HFF-Myc (cell line): ENCODE measurements around the gene HEATR3.

Experiments
- DNase-seq: peaks from one replicate; pipeline ENCODE4 v3.0.0-alpha.2; 2011; ENCODE audit warnings: low read depth; ENCODE audit errors: extremely low read depth
- H3K4me3 ChIP-seq: replicated peaks from 2 replicates; pipeline ENCODE4 v1.5.1; 2011; ENCODE audit warnings: low read depth, mild to moderate bottlenecking, control low read depth, low read length
- TF ChIP-seq, protein P1 (sequence below): IDR thresholded peaks from 2 replicates; pipeline ENCODE4 v1.5.1; 2012; ENCODE audit warnings: mild to moderate bottlenecking, low read depth, low read length, control low read depth; ENCODE audit errors: missing control alignments

HEATR3 gene, protein sequence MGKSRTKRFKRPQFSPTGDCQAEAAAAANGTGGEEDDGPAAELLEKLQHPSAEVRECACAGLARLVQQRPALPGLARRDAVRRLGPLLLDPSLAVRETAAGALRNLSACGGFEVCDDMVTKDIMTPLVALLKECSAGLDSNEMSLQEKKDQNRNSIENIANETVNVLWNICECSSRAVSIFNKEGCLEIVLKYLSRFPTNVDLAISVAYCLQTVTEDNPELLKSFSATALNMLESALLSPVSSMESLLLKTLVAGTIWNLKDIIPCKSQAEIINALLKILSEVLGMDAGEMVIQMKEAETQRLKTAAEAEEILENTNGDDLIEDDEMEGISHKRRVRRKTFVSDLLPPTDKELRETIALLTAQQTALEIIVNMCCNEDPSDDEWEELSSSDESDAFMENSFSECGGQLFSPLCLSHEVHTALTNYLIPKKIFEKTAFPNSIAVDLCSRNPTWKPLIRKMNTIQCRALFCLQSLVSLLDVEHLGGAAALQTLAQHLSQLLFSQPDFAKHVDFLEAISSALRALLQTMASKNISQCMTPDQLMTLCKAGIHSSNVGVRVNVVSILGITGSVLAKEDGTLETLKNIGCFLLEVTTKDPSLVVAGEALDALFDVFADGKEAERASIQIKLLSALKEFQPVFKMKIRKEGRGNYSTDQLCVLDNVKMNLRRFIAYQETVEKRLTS

DNA sequence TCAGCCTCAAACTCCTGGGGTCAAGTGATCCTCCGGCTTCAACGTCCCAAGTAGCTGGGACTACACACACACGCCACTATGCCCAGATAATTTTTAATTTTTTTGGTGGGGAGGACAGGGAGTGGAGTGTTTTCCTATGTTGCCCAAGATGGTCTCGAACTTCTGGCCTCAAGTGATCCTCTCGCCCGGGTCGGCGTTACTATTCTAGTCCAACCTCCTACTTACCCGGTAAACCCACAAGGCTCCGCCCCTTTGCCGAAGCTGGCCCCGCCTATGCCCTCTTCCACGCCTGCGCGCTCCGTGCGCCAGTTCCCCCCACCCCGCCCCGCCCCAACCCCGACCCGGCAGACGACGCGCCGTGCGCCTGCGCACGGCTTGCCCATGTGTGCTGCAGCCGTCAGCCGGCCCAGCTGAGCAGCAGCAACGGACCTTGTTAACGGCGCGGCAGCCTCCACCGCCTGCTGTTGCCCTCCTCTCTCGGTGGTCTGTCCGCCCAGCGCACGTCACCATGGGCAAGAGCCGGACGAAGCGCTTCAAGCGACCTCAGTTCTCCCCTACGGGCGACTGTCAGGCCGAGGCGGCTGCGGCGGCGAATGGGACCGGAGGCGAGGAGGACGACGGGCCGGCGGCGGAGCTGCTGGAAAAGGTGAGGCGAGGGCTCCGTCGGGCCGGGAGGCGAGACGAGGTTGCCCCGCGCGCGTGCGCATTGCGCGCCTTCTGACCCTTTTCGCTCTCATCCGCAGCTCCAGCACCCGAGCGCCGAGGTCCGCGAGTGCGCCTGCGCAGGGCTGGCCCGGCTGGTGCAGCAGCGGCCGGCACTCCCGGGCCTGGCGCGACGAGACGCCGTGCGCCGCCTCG is at the start of gene HEATR3:
Gene HEATR3 (plus strand): TSS at position 347 of the 858 bp plus-strand sequence. CDS start 162 bp downstream, at position 509.
- TF ChIP-seq, protein P1, sequence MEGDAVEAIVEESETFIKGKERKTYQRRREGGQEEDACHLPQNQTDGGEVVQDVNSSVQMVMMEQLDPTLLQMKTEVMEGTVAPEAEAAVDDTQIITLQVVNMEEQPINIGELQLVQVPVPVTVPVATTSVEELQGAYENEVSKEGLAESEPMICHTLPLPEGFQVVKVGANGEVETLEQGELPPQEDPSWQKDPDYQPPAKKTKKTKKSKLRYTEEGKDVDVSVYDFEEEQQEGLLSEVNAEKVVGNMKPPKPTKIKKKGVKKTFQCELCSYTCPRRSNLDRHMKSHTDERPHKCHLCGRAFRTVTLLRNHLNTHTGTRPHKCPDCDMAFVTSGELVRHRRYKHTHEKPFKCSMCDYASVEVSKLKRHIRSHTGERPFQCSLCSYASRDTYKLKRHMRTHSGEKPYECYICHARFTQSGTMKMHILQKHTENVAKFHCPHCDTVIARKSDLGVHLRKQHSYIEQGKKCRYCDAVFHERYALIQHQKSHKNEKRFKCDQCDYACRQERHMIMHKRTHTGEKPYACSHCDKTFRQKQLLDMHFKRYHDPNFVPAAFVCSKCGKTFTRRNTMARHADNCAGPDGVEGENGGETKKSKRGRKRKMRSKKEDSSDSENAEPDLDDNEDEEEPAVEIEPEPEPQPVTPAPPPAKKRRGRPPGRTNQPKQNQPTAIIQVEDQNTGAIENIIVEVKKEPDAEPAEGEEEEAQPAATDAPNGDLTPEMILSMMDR: no peak
- DNase-seq: peak; percentile 62
- H3K4me3 ChIP-seq: peak within 1 kb of the TSS; percentile 90

DNA sequence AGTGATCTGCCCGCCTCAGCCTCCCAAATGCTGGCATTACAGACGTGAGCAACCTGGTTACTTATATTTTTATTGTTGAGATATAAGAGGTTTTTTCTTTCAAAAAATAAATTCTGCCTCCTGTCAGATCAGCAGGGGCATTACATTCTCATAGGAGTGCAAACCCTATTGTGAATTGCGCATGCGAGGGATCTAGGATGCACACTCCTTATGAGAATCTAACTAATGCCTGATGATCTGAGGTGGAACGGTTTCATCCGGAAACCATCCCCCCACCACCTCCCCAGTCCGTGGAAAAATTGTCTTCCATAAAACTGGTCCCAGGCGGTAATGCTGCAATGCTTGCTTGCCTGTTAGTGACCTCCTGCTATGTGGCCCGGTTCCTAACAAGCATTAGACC is 48.2 kb upstream of the HEATR3 start:
- DNase-seq: no peak
- TF ChIP-seq, protein P1: no peak
- no peak overlapping the region for H3K4me3 ChIP-seq

DNA sequence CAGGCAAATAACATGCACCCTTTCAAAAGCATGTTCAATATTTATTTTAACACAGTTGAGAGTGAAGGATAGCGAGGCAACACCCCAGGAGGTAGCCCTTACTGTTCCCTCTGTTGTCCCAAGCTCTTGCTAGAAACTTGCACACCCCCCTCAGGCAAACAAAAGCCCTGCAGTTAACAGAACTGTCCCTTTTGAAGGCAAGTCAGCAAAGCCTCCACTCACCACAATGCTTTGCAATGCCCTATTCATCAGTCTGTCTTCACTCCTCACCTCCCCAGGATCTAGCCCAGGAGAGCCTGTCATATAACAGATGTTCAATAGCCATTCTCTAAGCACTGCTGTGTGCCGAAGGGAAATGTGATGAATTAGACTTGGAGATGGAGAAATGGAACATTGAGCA is 44.2 kb upstream of the HEATR3 start:
- no peak for DNase-seq
- TF ChIP-seq, protein P1: no peak

DNA sequence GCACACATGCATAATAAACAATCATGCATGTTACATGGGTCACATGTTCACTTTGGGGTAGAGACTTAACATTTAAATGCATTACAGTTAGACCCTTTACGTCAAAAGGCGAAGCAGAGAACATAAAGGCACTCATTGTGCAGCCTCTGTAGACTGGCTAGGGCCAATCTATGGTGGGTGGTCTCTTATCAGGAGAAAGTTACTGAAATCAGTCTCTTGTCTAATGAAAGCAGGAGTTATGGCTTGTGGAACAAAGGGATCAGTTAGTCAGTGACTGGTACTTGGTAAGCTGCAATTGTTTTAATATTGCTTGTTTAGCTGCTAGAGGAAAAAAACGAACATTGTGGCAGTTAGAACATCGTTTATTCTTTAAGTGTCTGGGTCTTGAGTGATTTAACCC is 42.1 kb upstream of the HEATR3 start:
- H3K4me3 ChIP-seq: no peak overlapping the region
- TF ChIP-seq, protein P1: no peak
- no peak for DNase-seq

More for the DNA sequence above, 44.2 kb upstream of the HEATR3 start:
- no peak overlapping the region for H3K4me3 ChIP-seq

DNA sequence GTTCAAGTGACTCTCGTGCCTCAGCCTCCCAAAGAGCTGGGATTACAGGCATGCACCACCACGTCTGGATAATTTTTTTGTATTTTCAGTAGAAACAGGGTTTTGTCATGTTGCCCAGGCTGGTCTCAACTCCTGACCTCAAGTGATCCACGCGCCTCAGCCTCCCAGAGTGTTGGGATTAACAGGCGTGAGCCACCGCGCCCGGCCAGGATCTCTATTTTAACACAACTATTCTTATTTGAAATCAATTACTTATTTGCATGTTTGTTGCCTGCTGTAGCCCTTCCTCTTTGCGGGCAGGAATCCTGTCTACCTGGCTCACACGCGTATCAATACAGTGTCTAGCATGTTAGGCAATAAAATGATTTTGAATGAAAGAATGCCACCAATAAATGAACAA is 41.6 kb upstream of the HEATR3 start:
- peak overlapping the region; percentile 75; the same call in 1 of the 2 replicates for H3K4me3 ChIP-seq
- TF ChIP-seq, protein P1: no peak
- no peak for DNase-seq
